Measurements from ENCODE around the gene CD84.

Gene CD84

GRCh38 chr1:160578175-160578524 lies 1.1 kb downstream of the CD84 start:
- DNase-seq (ENCODE audit: low read depth, low spot score), result no peak
- CTCF ChIA-PET, result interaction anchor here (1.3 kb wide), 1 partner anchor 34 kb away, joined by 3 read pairs; no protein-coding TSS in a partner anchor
- POLR2A ChIA-PET, result no interaction called here
- TF ChIP-seq CTCF (IDR thresholded peaks at IDR 0.05; ENCODE audit: insufficient read depth, low read length, missing control alignments), result no peak
- no peak overlapping the region for H3K4me3 ChIP-seq (ENCODE audit: low read depth, low read length)

GRCh38 chr1:160577671-160578070 lies 1.6 kb downstream of the CD84 start:
- no peak overlapping the region for H3K4me3 ChIP-seq (ENCODE audit: low read depth, low read length)
- CTCF ChIA-PET, result no interaction called here
- POLR2A ChIA-PET, result no interaction called here
- no peak for TF ChIP-seq CTCF (IDR thresholded peaks at IDR 0.05; ENCODE audit: insufficient read depth, low read length, missing control alignments)
- DNase-seq (ENCODE audit: low read depth, low spot score), result no peak

GRCh38 chr1:160576884-160577283 lies 2.4 kb downstream of the CD84 start:
- TF ChIP-seq CTCF (IDR thresholded peaks at IDR 0.05; ENCODE audit: insufficient read depth, low read length, missing control alignments), result no peak
- POLR2A ChIA-PET, result no interaction called here
- CTCF ChIA-PET, result no interaction called here
- no peak for DNase-seq (ENCODE audit: low read depth, low spot score)
- no peak overlapping the region for H3K4me3 ChIP-seq (ENCODE audit: low read depth, low read length)

- H3K4me3 ChIP-seq (ENCODE audit: low read depth, low read length), result no peak overlapping the region
- TF ChIP-seq CTCF (IDR thresholded peaks at IDR 0.05; ENCODE audit: insufficient read depth, low read length, missing control alignments), result no peak
- CTCF ChIA-PET, result no interaction called here
- POLR2A ChIA-PET, result no interaction called here
- no peak for DNase-seq (ENCODE audit: low read depth, low spot score)
Measured at GRCh38 chr1:160576390-160576789, 2.9 kb downstream of the CD84 start.

- TF ChIP-seq CTCF (IDR thresholded peaks at IDR 0.05; ENCODE audit: insufficient read depth, low read length, missing control alignments), result no peak
- ChIA-PET POLR2A (no interaction called here), CTCF (no interaction called here)
Measured at GRCh38 chr1:160575112-160575664, 4.1 kb downstream of the CD84 start.

GRCh38 chr1:160570840-160571239 lies 8.5 kb downstream of the CD84 start:
- no peak for TF ChIP-seq CTCF (IDR thresholded peaks at IDR 0.05; ENCODE audit: insufficient read depth, low read length, missing control alignments)
- ChIA-PET CTCF (no interaction called here), POLR2A (no interaction called here)
- no peak overlapping the region for H3K4me3 ChIP-seq (ENCODE audit: low read depth, low read length)
- DNase-seq (ENCODE audit: low read depth, low spot score), result no peak

More at GRCh38 chr1:160575112-160575664, 4.1 kb downstream of the CD84 start:
- no peak for DNase-seq (ENCODE audit: low read depth, low spot score)
- H3K4me3 ChIP-seq (ENCODE audit: low read depth, low read length), result no peak overlapping the region
